Astrocyte of the spinal cord (primary cell): Measurements from ENCODE around the gene HMGN1.

ENCODE experiments used
- DNase-seq: peaks from one replicate; pipeline ENCODE4 v3.0.0; 2011; ENCODE audit warnings: low read depth, low spot score
- H3K4me3 ChIP-seq: 2 replicates; pipeline ENCODE4 v1.5.1; 2011; ENCODE audit warnings: low read depth, mild to moderate bottlenecking, low read length, moderate library complexity
- CTCF ChIP-seq: IDR thresholded peaks from 2 replicates; pipeline ENCODE4 v1.5.1; 2012; ENCODE audit warnings: low read depth, mild to moderate bottlenecking, low read length, inconsistent platforms
- in situ Hi-C: cut with HindIII; loops from 2 replicates; pipeline ENCODE4 v1.10.0; 2017; ENCODE audit warnings: low sequenced_read_pairs

Gene HMGN1

GRCh38 chr21:39345440-39345839 lies 3.4 kb downstream of the HMGN1 start:
- in situ Hi-C loops = no loop called here
- TF ChIP-seq CTCF = no peak
- DNase-seq = no peak
- no peak overlapping the region for H3K4me3 ChIP-seq

- no peak for TF ChIP-seq CTCF
- in situ Hi-C loops = no loop called here
- H3K4me3 ChIP-seq = no peak overlapping the region
- DNase-seq = no peak
Measured at GRCh38 chr21:39344848-39345247, 4.0 kb downstream of the HMGN1 start.

GRCh38 chr21:39341249-39341923 lies 7.5 kb downstream of the HMGN1 start:
- in situ Hi-C loops = no loop called here
- no peak overlapping the region for H3K4me3 ChIP-seq
- no peak for DNase-seq
- no peak for TF ChIP-seq CTCF

- in situ Hi-C loops = no loop called here
- no peak overlapping the region for H3K4me3 ChIP-seq
- no peak for DNase-seq
- no peak for TF ChIP-seq CTCF
Measured at GRCh38 chr21:39340687-39341086, 8.2 kb downstream of the HMGN1 start.

- in situ Hi-C loops = no loop called here
- TF ChIP-seq CTCF = no peak
- H3K4me3 ChIP-seq = no peak overlapping the region
- no peak for DNase-seq
Measured at GRCh38 chr21:39339231-39339630, 9.7 kb downstream of the HMGN1 start.

GRCh38 chr21:39336457-39337008 lies 12.4 kb downstream of the HMGN1 start:
- no peak for TF ChIP-seq CTCF
- no peak for DNase-seq
- no peak overlapping the region for H3K4me3 ChIP-seq
- in situ Hi-C loops = no loop called here
